A549 (cell line): ENCODE measurements around the gene TMEM128. TPM values are rescaled to one million over a fixed set of nuclear protein-coding genes. Genes with fewer than 3 reads are reported as not detected.

ENCODE experiments used
- ATAC-seq, 2 experiments: fragments of 200-7000 bp in 1 of 2; fragments of >200 bp in 1 of 2; cut with Nextera tagmentation in 1 of 2; cut with Tn5 transposase in 1 of 2; 3 replicates each; pipeline versions ENCODE4 v1.8.0 to v1.9.1; 2018 to 2020; ENCODE audit warnings: mild to moderate bottlenecking in 1 of 2, moderate library complexity in 1 of 2
- CTCF ChIA-PET: fragments of 300-600 bp; sonication (Branson Sonifier 250); formaldehyde crosslinking; extraction: SDS; loops from one replicate; lab custom pipeline; 2021; ENCODE audit warnings: antibody characterized with exemption, inconsistent platforms; lab: Yijun Ruan, JAX
- POLR2A ChIA-PET: fragments of 350-600 bp; formaldehyde crosslinking; extraction: SDS; loops from one replicate; lab custom pipeline; 2021; ENCODE audit warnings: antibody characterized with exemption, inconsistent platforms; lab: Yijun Ruan, JAX
- DNase-seq, 2 experiments: peaks; one replicate each; pipeline versions ENCODE4 v3.0.0 to v3.0.0-alpha.2; 2011 to 2016; ENCODE audit warnings: low read depth in 1 of 2, low spot score in 1 of 2
- FAIRE-seq: peaks from 2 replicates; lab custom pipeline; 2011; peaks lifted over from hg19 to GRCh38; lab: Jason Lieb, UNC
- H3K27ac ChIP-seq, 2 experiments: fragments of >200 bp; sonication (Bioruptor Twin); formaldehyde crosslinking; 3 replicates each; pipeline ENCODE4 v1.5.1; 2016 to 2017
- H3K4me1 ChIP-seq: fragments of >200 bp; sonication (Bioruptor Twin); formaldehyde crosslinking; 3 replicates; pipeline ENCODE4 v1.6.1; 2016
- H3K4me2 ChIP-seq: fragments of >200 bp; sonication (Bioruptor Twin); formaldehyde crosslinking; 3 replicates; pipeline ENCODE4 v1.6.1; 2016
- H3K4me3 ChIP-seq: fragments of >200 bp; sonication (Bioruptor Twin); formaldehyde crosslinking; 3 replicates; pipeline ENCODE4 v1.5.1; 2016
- H3K9me3 ChIP-seq: fragments of >200 bp; sonication (Bioruptor Twin); formaldehyde crosslinking; 3 replicates; pipeline ENCODE4 v1.6.1; 2016
- BHLHE40 ChIP-seq: IDR thresholded peaks from 2 replicates; pipeline ENCODE4 v1.6.1; 2012; ENCODE audit warnings: low read depth, low read length, inconsistent platforms
- CBX8 ChIP-seq: fragments of 200-600 bp; sonication (generic); IDR thresholded peaks from 2 replicates; pipeline ENCODE4 v1.6.1; 2016
- EHF ChIP-seq: fragments of 250-450 bp; sonication (Bioruptor Pico); IDR thresholded peaks from 2 replicates; pipeline ENCODE4 v1.5.0; 2020; ENCODE audit warnings: mild to moderate bottlenecking
- EHMT2 ChIP-seq: fragments of 200-600 bp; sonication (generic); IDR thresholded peaks from 2 replicates; pipeline ENCODE4 v1.6.1; 2016; ENCODE audit warnings: antibody characterized with exemption, low read depth, mild to moderate bottlenecking, moderate library complexity
- EP300 ChIP-seq, 2 experiments: fragments of >200 bp; sonication (Bioruptor Twin); formaldehyde crosslinking; IDR thresholded peaks; 2 replicates in 1 of 2; 3 replicates in 1 of 2; pipeline ENCODE4 v1.6.1; 2016 to 2017
- FOSL2 ChIP-seq, 2 experiments: fragments of 450-650 bp in 1 of 2; fragments of >200 bp in 1 of 2; sonication (Bioruptor Twin) in 1 of 2; formaldehyde crosslinking; IDR thresholded peaks; 2 replicates each; pipeline versions ENCODE4 v1.5.0 to v1.6.1; 2016 to 2020; ENCODE audit warnings: mild to moderate bottlenecking in 1 of 2, moderate library complexity in 1 of 2
- GATA3 ChIP-seq: IDR thresholded peaks from 2 replicates; pipeline ENCODE4 v1.6.1; 2012; ENCODE audit warnings: borderline replicate concordance
- HEYL ChIP-seq: fragments of 250-450 bp; sonication (Bioruptor Pico); IDR thresholded peaks from 2 replicates; pipeline ENCODE4 v1.8.0; 2021; ENCODE audit warnings: mild to moderate bottlenecking, moderate library complexity
- HOXA7 ChIP-seq: fragments of 250-450 bp; sonication (Bioruptor Pico); IDR thresholded peaks from 2 replicates; pipeline ENCODE4 v1.5.0; 2020; ENCODE audit warnings: mild to moderate bottlenecking, moderate library complexity
- JUN ChIP-seq, 2 experiments: fragments of >200 bp; sonication (Bioruptor Twin); formaldehyde crosslinking; IDR thresholded peaks; 2 replicates in 1 of 2; 3 replicates in 1 of 2; pipeline ENCODE4 v1.6.1; 2016 to 2017
- KDM1A ChIP-seq: fragments of 200-600 bp; sonication (generic); IDR thresholded peaks from 2 replicates; pipeline ENCODE4 v1.6.1; 2016; ENCODE audit warnings: low read depth, mild to moderate bottlenecking
- MAFK ChIP-seq: fragments of 450-650 bp; IDR thresholded peaks from 2 replicates; pipeline ENCODE4 v1.6.1; 2014; ENCODE audit not compliant: partially characterized antibody
- MAZ ChIP-seq: fragments of 150-350 bp; IDR thresholded peaks from 2 replicates; pipeline ENCODE4 v1.6.1; 2014; ENCODE audit warnings: antibody characterized with exemption, low read depth, low read length, borderline replicate concordance
- NFE2L2 ChIP-seq: fragments of 150-350 bp; conservative IDR thresholded peaks from 2 replicates; pipeline ENCODE4 v1.6.1; 2014; ENCODE audit warnings: low read length
- PHF8 ChIP-seq: fragments of 200-600 bp; sonication (generic); IDR thresholded peaks from 2 replicates; pipeline ENCODE4 v1.6.1; 2016; ENCODE audit warnings: low read depth, mild to moderate bottlenecking, antibody characterized with exemption, moderate library complexity, borderline replicate concordance
- RNF2 ChIP-seq: fragments of 200-600 bp; sonication (generic); IDR thresholded peaks from 2 replicates; pipeline ENCODE4 v1.6.1; 2016; ENCODE audit warnings: low read depth, mild to moderate bottlenecking, antibody characterized with exemption, moderate library complexity, borderline replicate concordance
- ZFP36 ChIP-seq: fragments of 450-650 bp; IDR thresholded peaks from 2 replicates; pipeline ENCODE4 v1.6.1; 2014; ENCODE audit warnings: borderline replicate concordance; ENCODE audit not compliant: partially characterized antibody
- ZNF302 ChIP-seq: fragments of 250-450 bp; sonication (Bioruptor Pico); IDR thresholded peaks from 2 replicates; pipeline ENCODE4 v1.9.0; 2021; ENCODE audit warnings: inconsistent platforms, mild to moderate bottlenecking, moderate library complexity
- WGBS: methylation state at CpG from one replicate; pipeline ENCODE4 v1.1.6; 2017; ENCODE audit errors: missing lambda C conversion rate; 5-methylcytosine and 5-hydroxymethylcytosine counted together
- polyA plus RNA-seq, 4 experiments: library from polyadenylated mRNA; depleted of rRNA in 3 of 4; stranded (reverse); fragments of >200 nt; fragmentation: RNase III in 1 of 4; extraction: RNeasy Plus Mini Kit Qiagen cat#74134 plus additional on column Dnase treatment in 1 of 4; gene quantifications; 2 replicates in 3 of 4; 3 replicates in 1 of 4; pipeline ENCODE4 v1.2.3, GENCODE V29; 2011 to 2017
- TF ChIP-seq, protein P1 (sequence below): fragments of 250-450 bp; sonication (Bioruptor Pico); IDR thresholded peaks from 2 replicates; pipeline ENCODE4 v1.5.0; 2021; ENCODE audit warnings: mild to moderate bottlenecking, moderate library complexity, borderline replicate concordance
- TF ChIP-seq, protein P2 (sequence below): fragments of >200 bp; sonication (Bioruptor Twin); formaldehyde crosslinking; IDR thresholded peaks from 3 replicates; pipeline ENCODE4 v1.5.1; 2016

The TMEM128 gene
- polyA plus RNA-seq, 2 of the 4 experiments (the other 2 are of a cell fraction), result 13.9 to 29.1 TPM

DNA sequence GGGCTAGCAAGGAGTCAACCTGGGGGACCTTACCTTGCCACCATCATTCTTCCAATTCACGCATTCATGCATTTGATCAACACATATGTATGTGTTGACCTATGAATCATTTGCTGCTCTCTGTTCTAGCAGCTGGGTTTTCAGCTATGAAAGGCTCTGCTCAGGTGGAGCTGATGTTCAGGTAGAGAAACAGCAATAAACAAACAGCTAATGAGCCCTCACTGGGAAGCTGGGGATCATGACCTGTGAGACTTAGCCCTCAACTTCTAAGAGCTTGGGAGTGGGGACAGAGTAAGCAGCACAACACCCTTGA lies 19.7 kb downstream of the TMEM128 start:
- no peak overlapping the region for H3K4me3 ChIP-seq
- H3K9me3 ChIP-seq, result no peaks in the 10 kb centered on the region
- WGBS, result 57% methylated on average over 1 of the region's 1 CpG
- TF ChIP-seq ZNF302 (no peak), NFE2L2 (no peak), MAZ (no peak), EP300 (IDR thresholded peaks at IDR 0.05) (no peak), JUN (IDR thresholded peaks at IDR 0.05) (no peak), MAFK (no peak), BHLHE40 (no peak), HEYL (CRISPR knock-in tag) (no peak), CBX8 (no peak), RNF2 (no peak), PHF8 (no peak), FOSL2 (IDR thresholded peaks at IDR 0.05) (no peak), FOSL2 (CRISPR knock-in tag; IDR thresholded peaks at IDR 0.05) (no peak), EHF (CRISPR knock-in tag) (no peak), ZFP36 (no peak), KDM1A (no peak), EHMT2 (no peak)
- TF ChIP-seq, protein P1, sequence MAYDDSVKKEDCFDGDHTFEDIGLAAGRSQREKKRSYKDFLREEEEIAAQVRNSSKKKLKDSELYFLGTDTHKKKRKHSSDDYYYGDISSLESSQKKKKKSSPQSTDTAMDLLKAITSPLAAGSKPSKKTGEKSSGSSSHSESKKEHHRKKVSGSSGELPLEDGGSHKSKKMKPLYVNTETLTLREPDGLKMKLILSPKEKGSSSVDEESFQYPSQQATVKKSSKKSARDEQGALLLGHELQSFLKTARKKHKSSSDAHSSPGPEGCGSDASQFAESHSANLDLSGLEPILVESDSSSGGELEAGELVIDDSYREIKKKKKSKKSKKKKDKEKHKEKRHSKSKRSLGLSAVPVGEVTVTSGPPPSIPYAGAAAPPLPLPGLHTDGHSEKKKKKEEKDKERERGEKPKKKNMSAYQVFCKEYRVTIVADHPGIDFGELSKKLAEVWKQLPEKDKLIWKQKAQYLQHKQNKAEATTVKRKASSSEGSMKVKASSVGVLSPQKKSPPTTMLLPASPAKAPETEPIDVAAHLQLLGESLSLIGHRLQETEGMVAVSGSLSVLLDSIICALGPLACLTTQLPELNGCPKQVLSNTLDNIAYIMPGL, result no peak
- TF ChIP-seq, protein P2, sequence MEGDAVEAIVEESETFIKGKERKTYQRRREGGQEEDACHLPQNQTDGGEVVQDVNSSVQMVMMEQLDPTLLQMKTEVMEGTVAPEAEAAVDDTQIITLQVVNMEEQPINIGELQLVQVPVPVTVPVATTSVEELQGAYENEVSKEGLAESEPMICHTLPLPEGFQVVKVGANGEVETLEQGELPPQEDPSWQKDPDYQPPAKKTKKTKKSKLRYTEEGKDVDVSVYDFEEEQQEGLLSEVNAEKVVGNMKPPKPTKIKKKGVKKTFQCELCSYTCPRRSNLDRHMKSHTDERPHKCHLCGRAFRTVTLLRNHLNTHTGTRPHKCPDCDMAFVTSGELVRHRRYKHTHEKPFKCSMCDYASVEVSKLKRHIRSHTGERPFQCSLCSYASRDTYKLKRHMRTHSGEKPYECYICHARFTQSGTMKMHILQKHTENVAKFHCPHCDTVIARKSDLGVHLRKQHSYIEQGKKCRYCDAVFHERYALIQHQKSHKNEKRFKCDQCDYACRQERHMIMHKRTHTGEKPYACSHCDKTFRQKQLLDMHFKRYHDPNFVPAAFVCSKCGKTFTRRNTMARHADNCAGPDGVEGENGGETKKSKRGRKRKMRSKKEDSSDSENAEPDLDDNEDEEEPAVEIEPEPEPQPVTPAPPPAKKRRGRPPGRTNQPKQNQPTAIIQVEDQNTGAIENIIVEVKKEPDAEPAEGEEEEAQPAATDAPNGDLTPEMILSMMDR, result no peak
- ChIA-PET CTCF (no interaction called here), POLR2A (no interaction called here)
- no peak for DNase-seq
- ATAC-seq, result no peak
- no peak overlapping the region for H3K27ac ChIP-seq
- H3K4me2 ChIP-seq, result no peak overlapping the region
- FAIRE-seq, result no peak
- no peaks in the 10 kb centered on the region for H3K4me1 ChIP-seq

DNA sequence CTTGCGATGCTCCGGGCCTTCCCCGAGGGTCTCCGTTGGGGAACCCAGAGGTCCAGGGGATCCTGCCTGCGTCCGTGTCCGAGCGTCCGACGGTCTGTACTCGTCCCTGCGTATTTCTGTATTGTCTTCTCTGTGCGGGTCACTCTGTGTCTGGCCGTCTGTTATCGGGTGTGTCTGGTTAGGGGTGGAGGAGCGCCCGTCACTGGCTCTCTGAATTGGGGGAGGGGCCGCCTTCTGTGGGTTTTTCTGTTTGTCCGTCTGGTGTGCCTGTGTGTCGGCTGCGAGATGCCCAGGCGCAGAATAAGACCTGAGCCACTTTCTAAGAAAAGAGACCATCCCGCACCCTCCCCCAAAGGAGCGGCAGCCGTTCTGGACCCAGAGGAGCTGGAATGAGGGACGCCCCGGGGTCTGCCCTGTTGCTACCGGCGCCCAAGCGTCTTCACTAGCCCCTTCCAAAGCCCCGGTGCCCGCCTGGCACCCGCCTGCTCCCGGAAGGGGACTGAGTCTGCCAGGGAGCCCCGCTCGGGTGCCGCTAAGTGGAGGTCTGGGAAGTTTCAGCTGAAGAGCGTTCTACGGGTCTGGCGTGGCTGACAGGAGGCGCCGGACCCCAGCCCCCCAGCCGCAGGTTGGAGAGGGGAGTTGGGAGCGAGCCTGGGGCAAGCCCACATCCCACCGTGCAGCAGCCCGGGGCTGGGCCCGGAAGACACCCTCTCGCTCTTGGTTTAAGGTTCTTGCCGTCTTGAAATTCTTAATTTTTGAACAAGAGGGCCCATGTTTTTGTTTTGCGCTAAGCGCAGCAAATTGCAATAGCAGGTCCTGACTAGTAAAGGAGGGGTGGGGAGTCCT lies 20.3 kb downstream of the TMEM128 start:
- WGBS, result 40% methylated on average over 17 of the region's 51 CpGs
- POLR2A ChIA-PET, result no interaction called here
- Histone ChIP-seq H3K4me1 (no peaks in the 10 kb centered on the region), H3K9me3 (no peaks in the 10 kb centered on the region), H3K27ac (no peak overlapping the region), H3K4me2 (no peak overlapping the region), H3K4me3 (no peak overlapping the region)
- FAIRE-seq (no peak), DNase-seq (no peak), ATAC-seq (no peak)
- CTCF ChIA-PET, result no interaction called here
- TF ChIP-seq RNF2, result no peak
- TF ChIP-seq HOXA7 (CRISPR knock-in tag), result no peak
- TF ChIP-seq GATA3, result no peak
